SK-N-SH treated with all-trans-retinoic acid at 6 μM for 48 hours (cell line): ENCODE results near the gene STRA6.

Source experiments
- ATAC-seq: fragments of 200-7000 bp; cut with Tn5 transposase; 3 replicates; pipeline ENCODE4 v1.9.1; 2020; ENCODE audit warnings: mild to moderate bottlenecking, moderate library complexity
- ARNTL ChIP-seq: fragments of 450-650 bp; formaldehyde crosslinking; IDR thresholded peaks from 2 replicates; pipeline ENCODE4 v1.5.0; 2020; ENCODE audit warnings: low read depth, mild to moderate bottlenecking, moderate library complexity, borderline replicate concordance
- BACH2 ChIP-seq: fragments of 250-450 bp; sonication (Bioruptor Pico); IDR thresholded peaks from 2 replicates; pipeline ENCODE4 v1.9.0; 2021; ENCODE audit warnings: mild to moderate bottlenecking, borderline replicate concordance
- CSDC2 ChIP-seq: fragments of 250-450 bp; sonication (Bioruptor Pico); IDR thresholded peaks from 2 replicates; pipeline ENCODE4 v1.5.0; 2020; ENCODE audit warnings: mild to moderate bottlenecking, moderate library complexity
- CSRNP3 ChIP-seq: fragments of 250-450 bp; sonication (Bioruptor Pico); IDR thresholded peaks from 2 replicates; pipeline ENCODE4 v1.5.1; 2021; ENCODE audit warnings: mild to moderate bottlenecking, moderate library complexity
- ESRRG ChIP-seq: fragments of 250-450 bp; sonication (Bioruptor Pico); IDR thresholded peaks from 2 replicates; pipeline ENCODE4 v1.6.1; 2021; ENCODE audit warnings: mild to moderate bottlenecking
- GLIS3 ChIP-seq: fragments of 250-450 bp; sonication (Bioruptor Pico); IDR thresholded peaks from 2 replicates; pipeline ENCODE4 v1.5.0; 2020; ENCODE audit warnings: mild to moderate bottlenecking, moderate library complexity
- OSR1 ChIP-seq: fragments of 250-450 bp; sonication (Bioruptor Pico); IDR thresholded peaks from 2 replicates; pipeline ENCODE4 v1.8.0; 2022; ENCODE audit warnings: moderate library complexity, mild to moderate bottlenecking, inconsistent platforms
- PATZ1 ChIP-seq: fragments of 250-450 bp; sonication (Bioruptor Pico); IDR thresholded peaks from 2 replicates; pipeline ENCODE4 v1.8.0; 2020; ENCODE audit warnings: mild to moderate bottlenecking, moderate library complexity, borderline replicate concordance
- POU6F1 ChIP-seq: fragments of 250-450 bp; sonication (Bioruptor Pico); IDR thresholded peaks from 2 replicates; pipeline ENCODE4 v1.8.0; 2021; ENCODE audit warnings: low read depth, mild to moderate bottlenecking, moderate library complexity, borderline replicate concordance
- PPARA ChIP-seq: fragments of 250-450 bp; sonication (Bioruptor Pico); IDR thresholded peaks from 2 replicates; pipeline ENCODE4 v1.5.0; 2020; ENCODE audit warnings: mild to moderate bottlenecking, borderline replicate concordance
- RARB ChIP-seq: fragments of 250-450 bp; sonication (Bioruptor Pico); IDR thresholded peaks from 2 replicates; pipeline ENCODE4 v1.8.0; 2021; ENCODE audit warnings: mild to moderate bottlenecking, moderate library complexity
- SNAI2 ChIP-seq: fragments of 250-450 bp; sonication (Bioruptor Pico); IDR thresholded peaks from 2 replicates; pipeline ENCODE4 v1.5.0; 2020; ENCODE audit warnings: mild to moderate bottlenecking, moderate library complexity
- TCF4 ChIP-seq: fragments of 250-450 bp; sonication (Bioruptor Pico); IDR thresholded peaks from 2 replicates; pipeline ENCODE4 v1.8.0; 2021; ENCODE audit warnings: mild to moderate bottlenecking, moderate library complexity, borderline replicate concordance
- TOX ChIP-seq: fragments of 250-450 bp; sonication (Bioruptor Pico); IDR thresholded peaks from 2 replicates; pipeline ENCODE4 v1.8.0; 2021; ENCODE audit warnings: mild to moderate bottlenecking, moderate library complexity, borderline replicate concordance
- TSHZ2 ChIP-seq: fragments of 250-450 bp; sonication (Bioruptor Pico); IDR thresholded peaks from 2 replicates; pipeline ENCODE4 v1.5.0; 2020; ENCODE audit warnings: mild to moderate bottlenecking, moderate library complexity
- ZC3H10 ChIP-seq: fragments of 250-450 bp; sonication (Bioruptor Pico); IDR thresholded peaks from 2 replicates; pipeline ENCODE4 v1.5.1; 2021; ENCODE audit warnings: mild to moderate bottlenecking, moderate library complexity
- ZNF70 ChIP-seq: fragments of 450-650 bp; formaldehyde crosslinking; IDR thresholded peaks from 2 replicates; pipeline ENCODE4 v1.5.0; 2020; ENCODE audit warnings: mild to moderate bottlenecking, moderate library complexity
- ZNF8 ChIP-seq: fragments of 450-650 bp; formaldehyde crosslinking; IDR thresholded peaks from 2 replicates; pipeline ENCODE4 v1.5.0; 2020; ENCODE audit warnings: mild to moderate bottlenecking, moderate library complexity

The STRA6 gene

GRCh38 chr15:74136814-74137536 is 65.6 kb downstream of the STRA6 start:
- ATAC-seq = no peak

GRCh38 chr15:74136540-74136813 is 66.1 kb downstream of the STRA6 start:
- no peak for TF ChIP-seq RARB (CRISPR knock-in tag)
- ATAC-seq = peak; percentile 2; the same call in 2 of the 3 replicates

More at GRCh38 chr15:74136814-74137536, 65.6 kb downstream of the STRA6 start:
- no peak for TF ChIP-seq OSR1 (CRISPR knock-in tag)
- no peak for TF ChIP-seq ESRRG
- TF ChIP-seq TOX (CRISPR knock-in tag) = no peak
- TF ChIP-seq CSDC2 (CRISPR knock-in tag) = no peak
- TF ChIP-seq ARNTL (CRISPR knock-in tag) = no peak
- TF ChIP-seq GLIS3 (CRISPR knock-in tag) = no peak
- no peak for TF ChIP-seq SNAI2 (CRISPR knock-in tag)
- no peak for TF ChIP-seq TSHZ2
- TF ChIP-seq PPARA (CRISPR knock-in tag) = no peak
- TF ChIP-seq ZNF8 (CRISPR knock-in tag) = no peak
- no peak for TF ChIP-seq PATZ1 (CRISPR knock-in tag)
- no peak for TF ChIP-seq BACH2 (CRISPR knock-in tag)
- no peak for TF ChIP-seq TCF4 (CRISPR knock-in tag)

GRCh38 chr15:74135041-74135565 is 67.5 kb downstream of the STRA6 start:
- TF ChIP-seq ZNF70 (CRISPR knock-in tag) (no peak), ARNTL (CRISPR knock-in tag) (no peak), SNAI2 (CRISPR knock-in tag) (no peak), TOX (CRISPR knock-in tag) (no peak), BACH2 (CRISPR knock-in tag) (no peak), PPARA (CRISPR knock-in tag) (no peak), RARB (CRISPR knock-in tag) (no peak), ZC3H10 (CRISPR knock-in tag) (no peak), CSDC2 (CRISPR knock-in tag) (no peak), POU6F1 (no peak), OSR1 (CRISPR knock-in tag) (no peak), CSRNP3 (CRISPR knock-in tag) (no peak), TSHZ2 (no peak)
- ATAC-seq = no peak
